Mesendoderm (in vitro differentiated cells): Measurements from ENCODE around the gene SIX2.

Experiments
- DNase-seq: peaks from one replicate; pipeline ENCODE4 v3.0.0; 2013
- H2AK5ac ChIP-seq: 2 replicates; pipeline ENCODE4 v1.6.1; 2013; ENCODE audit warnings: low read length, inconsistent platforms
- H2BK120ac ChIP-seq: 2 replicates; pipeline ENCODE4 v1.6.1; 2013; ENCODE audit warnings: low read depth, mild to moderate bottlenecking, low read length, moderate library complexity, mixed read lengths
- H2BK15ac ChIP-seq: replicated peaks from 2 replicates; pipeline ENCODE4 v1.6.1; 2013; ENCODE audit warnings: low read depth, mild to moderate bottlenecking, moderate library complexity
- H2BK5ac ChIP-seq: 2 replicates; pipeline ENCODE4 v1.6.1; 2013; ENCODE audit warnings: low read length, inconsistent platforms
- H3K18ac ChIP-seq: 2 replicates; pipeline ENCODE4 v1.6.1; 2013; ENCODE audit warnings: mild to moderate bottlenecking, low read length, mixed read lengths
- H3K23ac ChIP-seq: one replicate; pipeline ENCODE4 v1.6.1; 2013; ENCODE audit warnings: low read length
- H3K27ac ChIP-seq: 2 replicates; pipeline ENCODE4 v1.5.1; 2013; ENCODE audit warnings: low read depth, mild to moderate bottlenecking, inconsistent platforms, low read length, moderate library complexity
- H3K27me3 ChIP-seq: 2 replicates; pipeline ENCODE4 v1.6.1; 2013; ENCODE audit warnings: low read length, control low read depth, mild to moderate bottlenecking, inconsistent platforms; ENCODE audit not compliant: insufficient read depth, poor library complexity
- H3K36me3 ChIP-seq: 2 replicates; pipeline ENCODE4 v1.6.1; 2013; ENCODE audit warnings: low read length, inconsistent platforms; ENCODE audit not compliant: control insufficient read depth, insufficient read depth
- H3K4ac ChIP-seq: one replicate; pipeline ENCODE4 v1.6.1; 2013; ENCODE audit warnings: low read depth, mild to moderate bottlenecking, low read length, moderate library complexity
- H3K4me1 ChIP-seq: 2 replicates; pipeline ENCODE4 v1.6.1; 2013; ENCODE audit warnings: low read depth, low read length, inconsistent platforms; ENCODE audit not compliant: control insufficient read depth
- H3K4me2 ChIP-seq: 2 replicates; pipeline ENCODE4 v1.6.1; 2013; ENCODE audit warnings: low read length
- H3K4me3 ChIP-seq: 2 replicates; pipeline ENCODE4 v1.5.1; 2013; ENCODE audit warnings: mild to moderate bottlenecking, low read length
- H3K56ac ChIP-seq: one replicate; pipeline ENCODE4 v1.6.1; 2013; ENCODE audit warnings: low read length
- H3K79me1 ChIP-seq: 2 replicates; pipeline ENCODE4 v1.6.1; 2013; ENCODE audit warnings: low read length, inconsistent platforms
- H3K79me2 ChIP-seq: 2 replicates; pipeline ENCODE4 v1.6.1; 2013; ENCODE audit warnings: mild to moderate bottlenecking, low read length; ENCODE audit not compliant: control insufficient read depth, insufficient read depth
- H3K9ac ChIP-seq: 2 replicates; pipeline ENCODE4 v1.6.1; 2013; ENCODE audit warnings: low read length, inconsistent platforms
- H4K5ac ChIP-seq: one replicate; pipeline ENCODE4 v1.6.1; 2013; ENCODE audit warnings: low read length
- H4K8ac ChIP-seq: one replicate; pipeline ENCODE4 v1.6.1; 2013; ENCODE audit warnings: low read depth, mild to moderate bottlenecking, control low read depth, low read length, moderate library complexity
- WGBS: extraction: QIAGEN DNeasy Blood & Tissue Kit; methylation state at CpG from one replicate; pipeline ENCODE4 v1.1.7; 2013; ENCODE audit warnings: low lambda C conversion rate, missing lambda C conversion rate; ENCODE audit not compliant: insufficient coverage; ENCODE audit errors: extremely low coverage; 5-methylcytosine and 5-hydroxymethylcytosine counted together

The SIX2 gene

DNA sequence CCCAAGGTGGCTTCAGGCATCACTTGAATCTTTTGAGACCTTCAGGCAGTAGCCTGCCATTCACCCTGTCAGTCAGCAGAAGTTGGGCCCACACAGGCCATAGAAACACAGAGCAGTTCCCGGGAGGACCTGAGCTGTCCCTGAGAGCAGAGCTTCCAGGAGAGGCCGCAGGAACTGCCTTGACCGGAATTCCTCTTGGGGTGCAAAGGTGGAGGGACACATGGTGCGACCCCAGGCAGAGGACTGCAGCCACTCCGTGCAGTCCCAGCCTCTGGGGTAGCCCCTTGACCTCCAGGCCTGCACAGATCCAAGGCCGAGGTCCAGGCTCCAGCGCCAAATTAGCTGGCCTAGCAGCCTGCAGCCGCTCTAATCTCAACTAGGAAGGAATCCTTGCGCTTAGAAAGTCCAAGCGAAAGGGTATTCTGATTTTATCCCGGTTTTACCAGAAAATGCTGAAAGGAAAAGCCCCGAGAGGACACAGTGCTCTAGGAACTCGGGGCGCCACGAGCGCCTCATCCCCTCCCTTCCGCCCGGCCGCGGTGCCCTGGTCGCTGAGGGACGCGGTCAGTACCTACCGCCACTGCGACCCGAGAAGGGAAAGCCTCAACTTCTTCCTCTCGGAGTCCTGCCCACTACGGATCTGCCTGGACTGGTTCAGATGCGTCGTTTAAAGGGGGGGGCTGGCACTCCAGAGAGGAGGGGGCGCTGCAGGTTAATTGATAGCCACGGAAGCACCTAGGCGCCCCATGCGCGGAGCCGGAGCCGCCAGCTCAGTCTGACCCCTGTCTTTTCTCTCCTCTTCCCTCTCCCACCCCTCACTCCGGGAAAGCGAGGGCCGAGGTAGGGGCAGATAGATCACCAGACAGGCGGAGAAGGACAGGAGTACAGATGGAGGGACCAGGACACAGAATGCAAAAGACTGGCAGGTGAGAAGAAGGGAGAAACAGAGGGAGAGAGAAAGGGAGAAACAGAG is 5.4 kb downstream of the SIX2 start:
- no CpG with 5 or more reads among the region's 41 CpGs for WGBS
- no peak overlapping the region for H4K8ac ChIP-seq
- no peak overlapping the region for H4K5ac ChIP-seq
- no peak overlapping the region for H2BK15ac ChIP-seq
- H3K4me1 ChIP-seq: peaks cover 2% of the 10 kb centered on the region
- H2AK5ac ChIP-seq: no peak overlapping the region
- H3K23ac ChIP-seq: peak overlapping the region; percentile 59
- H3K79me1 ChIP-seq: no peaks in the 10 kb centered on the region
- H2BK120ac ChIP-seq: no peak overlapping the region
- H3K56ac ChIP-seq: peak overlapping the region; percentile 54
- H2BK5ac ChIP-seq: no peak overlapping the region
- no peaks in the 10 kb centered on the region for H3K79me2 ChIP-seq
- H3K4me3 ChIP-seq: peak overlapping the region; percentile 29
- H3K9ac ChIP-seq: peak overlapping the region; percentile 44
- no peak overlapping the region for H3K27ac ChIP-seq
- peak overlapping the region; percentile 89 for H3K4me2 ChIP-seq
- no peak overlapping the region for H3K4ac ChIP-seq
- no peak overlapping the region for H3K18ac ChIP-seq
- H3K36me3 ChIP-seq: no peaks in the 10 kb centered on the region
- no peak for DNase-seq
- peaks cover 80% of the 10 kb centered on the region for H3K27me3 ChIP-seq

DNA sequence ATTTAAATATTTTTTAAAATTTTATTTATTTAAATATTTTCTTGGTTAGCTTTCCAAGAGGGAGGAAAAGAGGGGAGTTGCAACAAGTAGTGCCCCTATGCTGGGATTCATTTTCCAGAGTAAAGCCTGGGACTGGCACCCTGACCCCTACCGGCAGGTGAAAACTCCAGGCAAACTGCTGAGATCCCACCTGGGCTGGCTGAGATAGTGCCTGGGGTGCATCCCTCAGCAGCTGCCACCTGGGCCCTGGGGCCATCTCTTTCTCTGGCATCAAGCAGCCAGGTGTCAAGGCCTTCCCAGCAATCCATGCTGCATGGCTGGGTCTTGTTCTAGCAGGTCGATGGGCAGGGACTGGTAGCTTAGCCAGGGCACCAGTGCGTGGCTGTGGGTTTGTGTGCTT is 6.6 kb downstream of the SIX2 start:
- Histone ChIP-seq H3K79me1 (no peaks in the 10 kb centered on the region), H3K27me3 (peaks cover 75% of the 10 kb centered on the region), H3K4me1 (peaks cover 2% of the 10 kb centered on the region), H3K4me2 (no peak overlapping the region), H3K79me2 (no peaks in the 10 kb centered on the region), H2AK5ac (no peak overlapping the region), H2BK120ac (no peak overlapping the region), H3K18ac (no peak overlapping the region), H3K36me3 (no peaks in the 10 kb centered on the region), H4K8ac (no peak overlapping the region), H3K56ac (no peak overlapping the region), H3K27ac (no peak overlapping the region), H3K4ac (no peak overlapping the region), H3K4me3 (no peak overlapping the region), H2BK5ac (no peak overlapping the region), H4K5ac (no peak overlapping the region), H2BK15ac (no peak overlapping the region), H3K23ac (peak overlapping the region; percentile 51), H3K9ac (no peak overlapping the region)
- DNase-seq: no peak
- no CpG with 5 or more reads among the region's 3 CpGs for WGBS

DNA sequence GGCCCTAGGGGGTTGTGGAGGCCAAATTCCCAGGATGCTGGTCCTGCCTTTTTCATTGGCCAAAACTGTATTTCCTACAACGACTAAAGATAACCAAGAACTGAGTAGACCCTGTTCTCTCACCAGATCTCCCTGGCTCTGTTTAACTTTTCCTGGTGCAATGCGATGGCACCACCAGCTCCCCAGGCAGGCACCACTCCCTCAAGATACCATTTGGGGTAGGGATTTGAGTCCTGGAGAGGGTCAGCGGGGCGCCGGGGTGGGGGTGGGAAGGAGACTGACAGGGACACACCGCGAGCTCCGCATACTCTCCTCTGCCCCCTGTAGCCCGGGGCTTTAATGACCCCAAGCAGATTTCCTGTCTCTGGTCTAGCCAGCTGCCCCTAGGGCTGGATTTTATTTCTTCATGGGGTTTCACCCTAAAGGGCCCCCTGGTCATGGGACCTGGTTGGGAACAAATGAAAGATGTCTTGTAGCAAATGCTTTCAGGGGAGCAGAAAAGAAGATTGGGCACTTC is 7.3 kb downstream of the SIX2 start:
- Histone ChIP-seq H3K79me2 (no peaks in the 10 kb centered on the region), H3K36me3 (no peaks in the 10 kb centered on the region), H3K18ac (no peak overlapping the region), H3K4me1 (peaks cover 2% of the 10 kb centered on the region), H3K9ac (no peak overlapping the region), H2BK15ac (no peak overlapping the region), H2BK5ac (no peak overlapping the region), H3K23ac (no peak overlapping the region), H2AK5ac (no peak overlapping the region), H3K27ac (no peak overlapping the region), H3K27me3 (peaks cover 67% of the 10 kb centered on the region), H3K4me2 (no peak overlapping the region), H2BK120ac (no peak overlapping the region), H3K4me3 (no peak overlapping the region), H3K4ac (no peak overlapping the region), H3K56ac (no peak overlapping the region), H4K5ac (no peak overlapping the region), H4K8ac (no peak overlapping the region), H3K79me1 (no peaks in the 10 kb centered on the region)
- peak; percentile 62 for DNase-seq
- WGBS: no CpG with 5 or more reads among the region's 9 CpGs

DNA sequence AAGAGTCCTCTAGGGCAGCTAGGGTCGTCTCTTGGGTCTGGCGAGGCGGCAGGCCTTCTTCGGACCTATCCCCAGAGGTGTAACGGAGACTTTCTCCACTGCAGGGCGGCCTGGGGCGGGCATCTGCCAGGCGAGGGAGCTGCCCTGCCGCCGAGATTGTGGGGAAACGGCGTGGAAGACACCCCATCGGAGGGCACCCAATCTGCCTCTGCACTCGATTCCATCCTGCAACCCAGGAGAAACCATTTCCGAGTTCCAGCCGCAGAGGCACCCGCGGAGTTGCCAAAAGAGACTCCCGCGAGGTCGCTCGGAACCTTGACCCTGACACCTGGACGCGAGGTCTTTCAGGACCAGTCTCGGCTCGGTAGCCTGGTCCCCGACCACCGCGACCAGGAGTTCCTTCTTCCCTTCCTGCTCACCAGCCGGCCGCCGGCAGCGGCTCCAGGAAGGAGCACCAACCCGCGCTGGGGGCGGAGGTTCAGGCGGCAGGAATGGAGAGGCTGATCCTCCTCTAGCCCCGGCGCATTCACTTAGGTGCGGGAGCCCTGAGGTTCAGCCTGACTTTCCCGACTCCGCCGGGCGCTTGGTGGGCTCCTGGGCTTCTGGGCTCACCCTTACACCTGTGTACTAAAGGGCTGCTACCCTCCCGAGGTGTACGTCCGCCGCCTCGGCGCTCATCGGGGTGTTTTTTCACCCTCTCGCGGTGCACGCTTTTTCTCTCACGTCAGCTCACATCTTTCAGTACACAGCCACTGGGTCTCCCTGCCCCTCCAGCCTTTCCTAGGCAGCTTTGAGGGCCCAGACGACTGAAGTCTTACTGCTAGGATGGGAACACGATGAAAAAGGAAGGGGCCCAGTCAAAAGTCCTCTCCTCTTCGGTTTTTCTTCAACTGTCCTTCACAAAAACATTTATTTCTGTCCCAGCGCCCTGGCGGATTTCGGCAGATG is 8.1 kb downstream of the SIX2 start:
- peaks cover 2% of the 10 kb centered on the region for H3K4me1 ChIP-seq
- no peak overlapping the region for H3K23ac ChIP-seq
- no peak overlapping the region for H2BK120ac ChIP-seq
- H2AK5ac ChIP-seq: no peak overlapping the region
- peak; percentile 57 for DNase-seq
- H4K5ac ChIP-seq: no peak overlapping the region
- no CpG with 5 or more reads among the region's 61 CpGs for WGBS
- no peak overlapping the region for H3K27ac ChIP-seq
- no peaks in the 10 kb centered on the region for H3K36me3 ChIP-seq
- no peaks in the 10 kb centered on the region for H3K79me1 ChIP-seq
- H3K4me3 ChIP-seq: peak overlapping the region; percentile 11
- H3K4ac ChIP-seq: no peak overlapping the region
- H3K56ac ChIP-seq: peak overlapping the region; percentile 2
- no peak overlapping the region for H4K8ac ChIP-seq
- no peaks in the 10 kb centered on the region for H3K79me2 ChIP-seq
- no peak overlapping the region for H2BK15ac ChIP-seq
- H3K9ac ChIP-seq: peak overlapping the region; percentile 8
- no peak overlapping the region for H2BK5ac ChIP-seq
- H3K18ac ChIP-seq: no peak overlapping the region
- H3K4me2 ChIP-seq: peak overlapping the region; percentile 21
- peaks cover 60% of the 10 kb centered on the region for H3K27me3 ChIP-seq

DNA sequence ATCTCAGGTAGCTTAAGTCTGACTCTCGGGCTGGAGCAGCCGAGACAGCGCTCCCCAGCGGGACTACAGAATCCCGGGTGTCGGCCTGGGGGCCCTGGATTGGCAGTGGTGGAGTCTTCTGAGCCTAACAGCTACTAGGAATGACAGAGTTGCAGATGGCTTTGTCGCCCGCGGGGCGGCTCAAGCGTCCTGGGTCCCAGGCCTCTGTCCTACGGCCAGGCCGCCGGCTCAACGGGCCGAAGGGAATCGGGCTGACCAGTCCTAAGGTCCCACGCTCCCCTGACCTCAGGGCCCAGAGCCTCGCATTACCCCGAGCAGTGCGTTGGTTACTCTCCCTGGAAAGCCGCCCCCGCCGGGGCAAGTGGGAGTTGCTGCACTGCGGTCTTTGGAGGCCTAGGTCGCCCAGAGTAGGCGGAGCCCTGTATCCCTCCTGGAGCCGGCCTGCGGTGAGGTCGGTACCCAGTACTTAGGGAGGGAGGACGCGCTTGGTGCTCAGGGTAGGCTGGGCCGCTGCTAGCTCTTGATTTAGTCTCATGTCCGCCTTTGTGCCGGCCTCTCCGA is 8.8 kb downstream of the SIX2 start:
- Histone ChIP-seq H4K8ac (no peak overlapping the region), H3K4me1 (peaks cover 2% of the 10 kb centered on the region), H2BK15ac (no peak overlapping the region), H2BK120ac (no peak overlapping the region), H3K4me3 (peak overlapping the region; percentile 11), H3K36me3 (no peaks in the 10 kb centered on the region), H3K4me2 (peak overlapping the region; percentile 21), H3K23ac (no peak overlapping the region), H3K56ac (peak overlapping the region; percentile 22), H2AK5ac (no peak overlapping the region), H2BK5ac (no peak overlapping the region), H4K5ac (no peak overlapping the region), H3K27me3 (peaks cover 52% of the 10 kb centered on the region), H3K27ac (no peak overlapping the region), H3K79me2 (no peaks in the 10 kb centered on the region), H3K79me1 (no peaks in the 10 kb centered on the region), H3K4ac (no peak overlapping the region), H3K18ac (no peak overlapping the region), H3K9ac (no peak overlapping the region)
- peak; percentile 78 for DNase-seq
- no CpG with 5 or more reads among the region's 36 CpGs for WGBS
